NT2/D1 (cell line): ENCODE measurements around the gene BCAS3.

Experiments
- YY1 ChIP-seq: IDR thresholded peaks from 2 replicates; pipeline ENCODE4 v1.6.1; 2011; ENCODE audit not compliant: insufficient read length, insufficient read depth
- ZNF274 ChIP-seq: IDR thresholded peaks from 2 replicates; pipeline ENCODE4 v1.6.1; 2011; ENCODE audit warnings: mild to moderate bottlenecking, low read depth, low read length

DNA sequence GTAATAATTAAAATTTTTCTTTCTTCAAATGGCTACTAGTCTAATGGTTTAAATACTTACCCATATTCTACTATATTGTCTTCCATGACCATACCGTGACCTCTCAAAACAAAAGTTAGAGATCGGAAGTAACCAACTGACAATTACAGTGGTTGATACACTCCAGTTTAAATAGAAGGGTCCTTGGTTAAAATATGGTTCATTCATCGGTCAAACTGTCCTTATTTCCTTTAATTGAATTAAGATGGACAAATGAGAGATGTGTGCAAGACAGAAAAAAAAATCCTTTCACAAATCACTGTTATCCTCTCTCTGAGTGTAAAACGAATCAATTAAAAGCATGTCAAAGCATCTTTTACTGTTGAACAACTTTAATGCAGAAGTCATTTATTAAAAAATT lies 507.7 kb downstream of the BCAS3 start:
- TF ChIP-seq YY1 (no peak), ZNF274 (no peak)
